ENCODE measurements around the gene TAF7.

DNA sequence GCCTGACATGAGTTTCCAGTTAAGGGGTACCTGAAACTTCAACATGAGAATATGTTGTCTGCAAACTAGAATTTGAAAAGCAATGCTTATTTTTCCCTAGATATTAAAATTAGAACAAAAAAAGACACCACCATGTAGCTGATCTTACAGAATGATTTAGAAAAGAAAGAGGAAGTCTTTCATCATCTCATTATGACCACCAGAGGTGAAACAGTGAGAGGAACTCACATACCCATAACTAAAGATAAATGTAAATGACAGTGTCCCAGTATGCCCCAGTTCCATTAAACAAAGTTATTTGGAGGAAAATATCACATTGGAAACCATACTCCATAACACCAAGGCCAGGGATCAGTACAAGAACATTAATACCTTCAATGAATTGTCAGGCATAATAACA, 6.9 kb downstream of the TAF7 start:
- TF ChIP-seq, protein P1, sequence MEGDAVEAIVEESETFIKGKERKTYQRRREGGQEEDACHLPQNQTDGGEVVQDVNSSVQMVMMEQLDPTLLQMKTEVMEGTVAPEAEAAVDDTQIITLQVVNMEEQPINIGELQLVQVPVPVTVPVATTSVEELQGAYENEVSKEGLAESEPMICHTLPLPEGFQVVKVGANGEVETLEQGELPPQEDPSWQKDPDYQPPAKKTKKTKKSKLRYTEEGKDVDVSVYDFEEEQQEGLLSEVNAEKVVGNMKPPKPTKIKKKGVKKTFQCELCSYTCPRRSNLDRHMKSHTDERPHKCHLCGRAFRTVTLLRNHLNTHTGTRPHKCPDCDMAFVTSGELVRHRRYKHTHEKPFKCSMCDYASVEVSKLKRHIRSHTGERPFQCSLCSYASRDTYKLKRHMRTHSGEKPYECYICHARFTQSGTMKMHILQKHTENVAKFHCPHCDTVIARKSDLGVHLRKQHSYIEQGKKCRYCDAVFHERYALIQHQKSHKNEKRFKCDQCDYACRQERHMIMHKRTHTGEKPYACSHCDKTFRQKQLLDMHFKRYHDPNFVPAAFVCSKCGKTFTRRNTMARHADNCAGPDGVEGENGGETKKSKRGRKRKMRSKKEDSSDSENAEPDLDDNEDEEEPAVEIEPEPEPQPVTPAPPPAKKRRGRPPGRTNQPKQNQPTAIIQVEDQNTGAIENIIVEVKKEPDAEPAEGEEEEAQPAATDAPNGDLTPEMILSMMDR (IDR thresholded peaks at IDR 0.05), result no peak
- TF ChIP-seq POLR2A (IDR thresholded peaks at IDR 0.05), result no peak
